Urinary bladder (tissue), 4 donors: ENCODE results near the gene RXRA. TPM values are rescaled to one million over a fixed set of nuclear protein-coding genes. Genes with fewer than 3 reads are reported as not detected.

Experiments used
- DNase-seq: peaks from one replicate; pipeline ENCODE4 v3.0.0-alpha.2; 2015; ENCODE audit errors: extremely low spot score
- H3K27ac ChIP-seq: one replicate; pipeline ENCODE4 v1.5.1; 2013; ENCODE audit warnings: low read depth, mild to moderate bottlenecking, moderate library complexity
- H3K36me3 ChIP-seq: one replicate; pipeline ENCODE4 v1.6.1; 2013; ENCODE audit warnings: mild to moderate bottlenecking, moderate library complexity; ENCODE audit not compliant: insufficient read depth
- H3K4me1 ChIP-seq: one replicate; pipeline ENCODE4 v1.6.1; 2013; ENCODE audit warnings: mild to moderate bottlenecking, moderate library complexity; ENCODE audit not compliant: insufficient read depth
- H3K4me3 ChIP-seq: one replicate; pipeline ENCODE4 v1.5.1; 2013; ENCODE audit warnings: low read depth, low read length
- WGBS: extraction: QIAGEN DNeasy Blood & Tissue Kit; methylation state at CpG from one replicate; pipeline ENCODE4 v1.1.7; 2013; 5-methylcytosine and 5-hydroxymethylcytosine counted together
- polyA plus RNA-seq: library from polyadenylated mRNA; stranded (reverse); fragments of 200-250 nt; gene quantifications from one replicate; pipeline ENCODE4 v1.2.3, GENCODE V29; 2013
- total RNA-seq: library from RNA; depleted of rRNA; stranded (reverse); fragments of >200 nt; gene quantifications from one replicate; pipeline ENCODE4 v1.2.3, GENCODE V29; 2014
- donor health status: healthy with polysubstance abuse.
- donor health status: healthy.

RXRA gene
- total and polyA plus RNA-seq, 2 donors: 19.7 to 70.6 TPM

- no peaks in the 10 kb centered on the region for H3K36me3 ChIP-seq
- H3K4me1 ChIP-seq: no peaks in the 10 kb centered on the region
- H3K4me3 ChIP-seq: no peak overlapping the region
- no peak for DNase-seq
- H3K27ac ChIP-seq: no peak overlapping the region
- 88% methylated on average over 12 of the region's 12 CpGs for WGBS
Observed at GRCh38 chr9:134289241-134289875, 36.9 kb upstream of the RXRA start.

- no peak overlapping the region for H3K4me3 ChIP-seq
- no peaks in the 10 kb centered on the region for H3K4me1 ChIP-seq
- no peak overlapping the region for H3K27ac ChIP-seq
- 97% methylated on average over 12 of the region's 12 CpGs for WGBS
- no peaks in the 10 kb centered on the region for H3K36me3 ChIP-seq
- no peak for DNase-seq
Observed at GRCh38 chr9:134290603-134291451, 35.4 kb upstream of the RXRA start.

- H3K4me1 ChIP-seq: no peaks in the 10 kb centered on the region
- no peak overlapping the region for H3K27ac ChIP-seq
- H3K4me3 ChIP-seq: no peak overlapping the region
- H3K36me3 ChIP-seq: no peaks in the 10 kb centered on the region
- no peak for DNase-seq
- WGBS: 92% methylated on average over 11 of the region's 11 CpGs
Observed at GRCh38 chr9:134291452-134291881, 34.8 kb upstream of the RXRA start.

GRCh38 chr9:134291961-134292871, 34.0 kb upstream of the RXRA start:
- no peak for DNase-seq
- WGBS: 96% methylated on average over 35 of the region's 35 CpGs
- no peaks in the 10 kb centered on the region for H3K4me1 ChIP-seq
- H3K36me3 ChIP-seq: no peaks in the 10 kb centered on the region
- no peak overlapping the region for H3K27ac ChIP-seq
- H3K4me3 ChIP-seq: no peak overlapping the region

GRCh38 chr9:134293031-134293521, 33.2 kb upstream of the RXRA start:
- no peaks in the 10 kb centered on the region for H3K4me1 ChIP-seq
- H3K27ac ChIP-seq: no peak overlapping the region
- H3K36me3 ChIP-seq: no peaks in the 10 kb centered on the region
- no peak for DNase-seq
- WGBS: 84% methylated on average over 13 of the region's 13 CpGs
- no peak overlapping the region for H3K4me3 ChIP-seq

- Histone ChIP-seq H3K27ac (no peak overlapping the region), H3K4me3 (no peak overlapping the region), H3K36me3 (no peaks in the 10 kb centered on the region), H3K4me1 (no peaks in the 10 kb centered on the region)
- 33% methylated on average over 24 of the region's 24 CpGs for WGBS
- DNase-seq: no peak
Observed at GRCh38 chr9:134293611-134294152, 32.6 kb upstream of the RXRA start.

- H3K36me3 ChIP-seq: no peaks in the 10 kb centered on the region
- no peak overlapping the region for H3K27ac ChIP-seq
- no peak for DNase-seq
- WGBS: 67% methylated on average over 45 of the region's 45 CpGs
- H3K4me1 ChIP-seq: no peaks in the 10 kb centered on the region
- H3K4me3 ChIP-seq: no peak overlapping the region
Observed at GRCh38 chr9:134294153-134295071, 31.8 kb upstream of the RXRA start.

GRCh38 chr9:134295101-134295745, 31.0 kb upstream of the RXRA start:
- WGBS: 93% methylated on average over 25 of the region's 25 CpGs
- Histone ChIP-seq H3K36me3 (no peaks in the 10 kb centered on the region), H3K27ac (no peak overlapping the region), H3K4me3 (no peak overlapping the region), H3K4me1 (no peaks in the 10 kb centered on the region)
- DNase-seq: no peak

- Histone ChIP-seq H3K4me1 (no peaks in the 10 kb centered on the region), H3K27ac (no peak overlapping the region), H3K4me3 (no peak overlapping the region), H3K36me3 (no peaks in the 10 kb centered on the region)
- WGBS: 95% methylated on average over 12 of the region's 12 CpGs
- DNase-seq: no peak
Observed at GRCh38 chr9:134295746-134296250, 30.5 kb upstream of the RXRA start.

GRCh38 chr9:134296301-134297082, 29.8 kb upstream of the RXRA start:
- Histone ChIP-seq H3K36me3 (no peaks in the 10 kb centered on the region), H3K27ac (no peak overlapping the region), H3K4me1 (no peaks in the 10 kb centered on the region), H3K4me3 (no peak overlapping the region)
- WGBS: 77% methylated on average over 25 of the region's 25 CpGs
- no peak for DNase-seq

GRCh38 chr9:134297083-134297410, 29.2 kb upstream of the RXRA start:
- no peaks in the 10 kb centered on the region for H3K4me1 ChIP-seq

More at GRCh38 chr9:134297083-134297410, 29.2 kb upstream of the RXRA start:
- no peak overlapping the region for H3K27ac ChIP-seq
- H3K36me3 ChIP-seq: no peaks in the 10 kb centered on the region
- no peak for DNase-seq
- H3K4me3 ChIP-seq: no peak overlapping the region
- WGBS: 80% methylated on average over 14 of the region's 14 CpGs
